ENCODE measurements around the gene ICAM1. TPM values are rescaled to one million over a fixed set of nuclear protein-coding genes. Genes with fewer than 3 reads are reported as not detected.

The ICAM1 gene
- total and polyA plus RNA-seq, 2 donors: 18.2 to 24.6 TPM

GRCh38 chr19:10289836-10290356, 19.0 kb downstream of the ICAM1 start, which contains the start of gene ICAM5:
ICAM5 (plus strand) TSS chr19:10289952; CDS start chr19:10290044, 92 bp downstream.
- Histone ChIP-seq H3K27ac (ENCODE audit: low read depth in 1 of 2, low read length in 1 of 2) (no peak within 1 kb of the TSS), H3K36me3 (ENCODE audit: control insufficient read depth in 2 of 2, insufficient read depth in 2 of 2, low read length in 1 of 2) (peaks cover 0 to 11% of the 10 kb centered on the region in 2 donors), H3K4me1 (ENCODE audit: control insufficient read depth in 2 of 2, insufficient read depth in 2 of 2, low read length in 2 of 2) (peaks cover 40 to 81% of the 10 kb centered on the region in 2 donors), H3K4me3 (ENCODE audit: low read length in 2 of 2) (peak within 1 kb of the TSS; percentile 3 to 33), H3K9me3 (ENCODE audit: control insufficient read depth in 2 of 2, insufficient read depth in 1 of 2, low read length in 1 of 2) (peaks cover 2 to 61% of the 10 kb centered on the region in 2 donors), H3K27me3 (ENCODE audit: control insufficient read depth in 2 of 2, insufficient read depth in 1 of 2, low read length in 1 of 2) (peaks cover 89 to 92% of the 10 kb centered on the region in 2 donors)
- no peak for DNase-seq (ENCODE audit: low read depth in 6 of 9, low spot score in 9 of 9)
- 3% methylated on average over 45 of the region's 45 CpGs for WGBS

- peaks cover 0 to 5% of the 10 kb centered on the region in 2 donors for H3K36me3 ChIP-seq (ENCODE audit: control insufficient read depth in 2 of 2, insufficient read depth in 2 of 2, low read length in 1 of 2)
- WGBS: 2% methylated on average over 30 of the region's 30 CpGs
- peaks cover 94 to 95% of the 10 kb centered on the region in 2 donors for H3K27me3 ChIP-seq (ENCODE audit: control insufficient read depth in 2 of 2, insufficient read depth in 1 of 2, low read length in 1 of 2)
- no peak overlapping the region for H3K4me3 ChIP-seq (ENCODE audit: low read length in 2 of 2)
- DNase-seq (ENCODE audit: low read depth in 6 of 9, low spot score in 9 of 9): no peak
- H3K4me1 ChIP-seq (ENCODE audit: control insufficient read depth in 2 of 2, insufficient read depth in 2 of 2, low read length in 2 of 2): peaks cover 44 to 83% of the 10 kb centered on the region in 2 donors
- H3K27ac ChIP-seq (ENCODE audit: low read depth in 1 of 2, low read length in 1 of 2): no peak overlapping the region
- H3K9me3 ChIP-seq (ENCODE audit: control insufficient read depth in 2 of 2, insufficient read depth in 1 of 2, low read length in 1 of 2): peaks cover 2 to 66% of the 10 kb centered on the region in 2 donors
These were observed 19.5 kb downstream of the ICAM1 start for GRCh38 chr19:10290357-10290875.

- 1% methylated on average over 57 of the region's 57 CpGs for WGBS
- Histone ChIP-seq H3K27ac (ENCODE audit: low read depth in 1 of 2, low read length in 1 of 2) (no peak overlapping the region), H3K4me1 (ENCODE audit: control insufficient read depth in 2 of 2, insufficient read depth in 2 of 2, low read length in 2 of 2) (peaks cover 49 to 83% of the 10 kb centered on the region in 2 donors), H3K36me3 (ENCODE audit: control insufficient read depth in 2 of 2, insufficient read depth in 2 of 2, low read length in 1 of 2) (no peaks in the 10 kb centered on the region), H3K4me3 (ENCODE audit: low read length in 2 of 2) (peak overlapping the region in 1 of 2 donors; percentile 26), H3K9me3 (ENCODE audit: control insufficient read depth in 2 of 2, insufficient read depth in 1 of 2, low read length in 1 of 2) (peaks cover 2 to 70% of the 10 kb centered on the region in 2 donors), H3K27me3 (ENCODE audit: control insufficient read depth in 2 of 2, insufficient read depth in 1 of 2, low read length in 1 of 2) (peaks cover 98 to 100% of the 10 kb centered on the region in 2 donors)
- DNase-seq (ENCODE audit: low read depth in 6 of 9, low spot score in 9 of 9): peak in 1 of 9 donors; percentile 45
These were observed 20.1 kb downstream of the ICAM1 start for GRCh38 chr19:10290876-10291553.

- Histone ChIP-seq H3K9me3 (ENCODE audit: control insufficient read depth in 2 of 2, insufficient read depth in 1 of 2, low read length in 1 of 2) (peaks cover 2 to 68% of the 10 kb centered on the region in 2 donors), H3K27ac (ENCODE audit: low read depth in 1 of 2, low read length in 1 of 2) (no peak overlapping the region), H3K4me1 (ENCODE audit: control insufficient read depth in 2 of 2, insufficient read depth in 2 of 2, low read length in 2 of 2) (peaks cover 46 to 77% of the 10 kb centered on the region in 2 donors), H3K36me3 (ENCODE audit: control insufficient read depth in 2 of 2, insufficient read depth in 2 of 2, low read length in 1 of 2) (no peaks in the 10 kb centered on the region), H3K4me3 (ENCODE audit: low read length in 2 of 2) (peak overlapping the region in 1 of 2 donors; percentile 26), H3K27me3 (ENCODE audit: control insufficient read depth in 2 of 2, insufficient read depth in 1 of 2, low read length in 1 of 2) (peaks cover 100% of the 10 kb centered on the region in 2 donors)
- DNase-seq (ENCODE audit: low read depth in 6 of 9, low spot score in 9 of 9): no peak
- WGBS: 3% methylated on average over 49 of the region's 49 CpGs
These were observed 20.8 kb downstream of the ICAM1 start for GRCh38 chr19:10291554-10292205.

GRCh38 chr19:10292206-10292788, 21.4 kb downstream of the ICAM1 start:
- 4% methylated on average over 45 of the region's 45 CpGs for WGBS
- Histone ChIP-seq H3K4me3 (ENCODE audit: low read length in 2 of 2) (peak overlapping the region in 1 of 2 donors; percentile 25), H3K36me3 (ENCODE audit: control insufficient read depth in 2 of 2, insufficient read depth in 2 of 2, low read length in 1 of 2) (no peaks in the 10 kb centered on the region), H3K4me1 (ENCODE audit: control insufficient read depth in 2 of 2, insufficient read depth in 2 of 2, low read length in 2 of 2) (peaks cover 40 to 71% of the 10 kb centered on the region in 2 donors), H3K9me3 (ENCODE audit: control insufficient read depth in 2 of 2, insufficient read depth in 1 of 2, low read length in 1 of 2) (peaks cover 2 to 65% of the 10 kb centered on the region in 2 donors), H3K27me3 (ENCODE audit: control insufficient read depth in 2 of 2, insufficient read depth in 1 of 2, low read length in 1 of 2) (peaks cover 95 to 100% of the 10 kb centered on the region in 2 donors), H3K27ac (ENCODE audit: low read depth in 1 of 2, low read length in 1 of 2) (no peak overlapping the region)
- DNase-seq (ENCODE audit: low read depth in 6 of 9, low spot score in 9 of 9): peak in 2 of 9 donors; percentile 47 to 56

- H3K27me3 ChIP-seq (ENCODE audit: control insufficient read depth in 2 of 2, insufficient read depth in 1 of 2, low read length in 1 of 2): peaks cover 89 to 100% of the 10 kb centered on the region in 2 donors
- 19% methylated on average over 56 of the region's 56 CpGs for WGBS
- peaks cover 2 to 58% of the 10 kb centered on the region in 2 donors for H3K9me3 ChIP-seq (ENCODE audit: control insufficient read depth in 2 of 2, insufficient read depth in 1 of 2, low read length in 1 of 2)
- H3K4me1 ChIP-seq (ENCODE audit: control insufficient read depth in 2 of 2, insufficient read depth in 2 of 2, low read length in 2 of 2): peaks cover 36 to 66% of the 10 kb centered on the region in 2 donors
- H3K4me3 ChIP-seq (ENCODE audit: low read length in 2 of 2): peak overlapping the region in 1 of 2 donors; percentile 25
- no peak overlapping the region for H3K27ac ChIP-seq (ENCODE audit: low read depth in 1 of 2, low read length in 1 of 2)
- DNase-seq (ENCODE audit: low read depth in 6 of 9, low spot score in 9 of 9): no peak
- H3K36me3 ChIP-seq (ENCODE audit: control insufficient read depth in 2 of 2, insufficient read depth in 2 of 2, low read length in 1 of 2): no peaks in the 10 kb centered on the region
These were observed 22.1 kb downstream of the ICAM1 start for GRCh38 chr19:10292789-10293636.

GRCh38 chr19:10293637-10294367, 22.9 kb downstream of the ICAM1 start:
- Histone ChIP-seq H3K9me3 (ENCODE audit: control insufficient read depth in 2 of 2, insufficient read depth in 1 of 2, low read length in 1 of 2) (peaks cover 2 to 51% of the 10 kb centered on the region in 2 donors), H3K36me3 (ENCODE audit: control insufficient read depth in 2 of 2, insufficient read depth in 2 of 2, low read length in 1 of 2) (no peaks in the 10 kb centered on the region), H3K4me1 (ENCODE audit: control insufficient read depth in 2 of 2, insufficient read depth in 2 of 2, low read length in 2 of 2) (peaks cover 33 to 59% of the 10 kb centered on the region in 2 donors), H3K4me3 (ENCODE audit: low read length in 2 of 2) (no peak overlapping the region), H3K27ac (ENCODE audit: low read depth in 1 of 2, low read length in 1 of 2) (no peak overlapping the region), H3K27me3 (ENCODE audit: control insufficient read depth in 2 of 2, insufficient read depth in 1 of 2, low read length in 1 of 2) (peaks cover 81 to 98% of the 10 kb centered on the region in 2 donors)
- no peak for DNase-seq (ENCODE audit: low read depth in 6 of 9, low spot score in 9 of 9)
- WGBS: 19% methylated on average over 49 of the region's 49 CpGs

GRCh38 chr19:10294368-10294697, 23.4 kb downstream of the ICAM1 start:
- H3K27ac ChIP-seq (ENCODE audit: low read depth in 1 of 2, low read length in 1 of 2): no peak overlapping the region
- 8% methylated on average over 25 of the region's 25 CpGs for WGBS
- peaks cover 28 to 53% of the 10 kb centered on the region in 2 donors for H3K4me1 ChIP-seq (ENCODE audit: control insufficient read depth in 2 of 2, insufficient read depth in 2 of 2, low read length in 2 of 2)
- H3K36me3 ChIP-seq (ENCODE audit: control insufficient read depth in 2 of 2, insufficient read depth in 2 of 2, low read length in 1 of 2): no peaks in the 10 kb centered on the region
- H3K27me3 ChIP-seq (ENCODE audit: control insufficient read depth in 2 of 2, insufficient read depth in 1 of 2, low read length in 1 of 2): peaks cover 75 to 97% of the 10 kb centered on the region in 2 donors
- DNase-seq (ENCODE audit: low read depth in 6 of 9, low spot score in 9 of 9): no peak
- peaks cover 2 to 46% of the 10 kb centered on the region in 2 donors for H3K9me3 ChIP-seq (ENCODE audit: control insufficient read depth in 2 of 2, insufficient read depth in 1 of 2, low read length in 1 of 2)
- no peak overlapping the region for H3K4me3 ChIP-seq (ENCODE audit: low read length in 2 of 2)

Data from thymus (tissue), 11 donors.